ENCODE measurements around the gene SORBS2.

GRCh38 chr4:185797596-185798338, 14.2 kb downstream of the SORBS2 start:
- TF ChIP-seq POLR2AphosphoS5 (IDR thresholded peaks at IDR 0.05) = no peak
- no peak for TF ChIP-seq CTCF (IDR thresholded peaks at IDR 0.05)

Measured in suprapubic skin (tissue), 3 donors.